Transverse colon (tissue), 3 donors: ENCODE results near the gene FUT7.

Experiments
- EP300 ChIP-seq: sonication (generic); formaldehyde crosslinking; IDR thresholded peaks from one replicate; pipeline ENCODE4 v1.6.1; 2017; ENCODE audit warnings: antibody characterized with exemption, low read depth
- TF ChIP-seq, protein P1 (sequence below), 5 experiments: fragments of 200-600 bp in 3 of 5; fragments of 450-650 bp in 2 of 5; sonication (generic) in 3 of 5; IDR thresholded peaks; 1 replicate in 2 of 5; 2 replicates in 3 of 5; pipeline ENCODE4 v1.5.1; 2016 to 2017; ENCODE audit warnings: antibody characterized with exemption in 5 of 5, inconsistent platforms in 3 of 5, mild to moderate bottlenecking in 2 of 5, moderate library complexity in 1 of 5

GRCh38 chr9:136980669-136981478 is 51.0 kb downstream of the FUT7 start:
- TF ChIP-seq, protein P1, sequence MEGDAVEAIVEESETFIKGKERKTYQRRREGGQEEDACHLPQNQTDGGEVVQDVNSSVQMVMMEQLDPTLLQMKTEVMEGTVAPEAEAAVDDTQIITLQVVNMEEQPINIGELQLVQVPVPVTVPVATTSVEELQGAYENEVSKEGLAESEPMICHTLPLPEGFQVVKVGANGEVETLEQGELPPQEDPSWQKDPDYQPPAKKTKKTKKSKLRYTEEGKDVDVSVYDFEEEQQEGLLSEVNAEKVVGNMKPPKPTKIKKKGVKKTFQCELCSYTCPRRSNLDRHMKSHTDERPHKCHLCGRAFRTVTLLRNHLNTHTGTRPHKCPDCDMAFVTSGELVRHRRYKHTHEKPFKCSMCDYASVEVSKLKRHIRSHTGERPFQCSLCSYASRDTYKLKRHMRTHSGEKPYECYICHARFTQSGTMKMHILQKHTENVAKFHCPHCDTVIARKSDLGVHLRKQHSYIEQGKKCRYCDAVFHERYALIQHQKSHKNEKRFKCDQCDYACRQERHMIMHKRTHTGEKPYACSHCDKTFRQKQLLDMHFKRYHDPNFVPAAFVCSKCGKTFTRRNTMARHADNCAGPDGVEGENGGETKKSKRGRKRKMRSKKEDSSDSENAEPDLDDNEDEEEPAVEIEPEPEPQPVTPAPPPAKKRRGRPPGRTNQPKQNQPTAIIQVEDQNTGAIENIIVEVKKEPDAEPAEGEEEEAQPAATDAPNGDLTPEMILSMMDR (IDR thresholded peaks at IDR 0.05), result no peak
- TF ChIP-seq EP300, result no peak
